Measurements from ENCODE around the gene MGAT3.

GRCh38 chr22:39452740-39453040, 4.1 kb upstream of the MGAT3 start:
- TF ChIP-seq CTCF (conservative IDR thresholded peaks at IDR 0.05 in 1 of 2, IDR thresholded peaks at IDR 0.05 in 1 of 2; ENCODE audit: extremely low read depth in 1 of 2, insufficient read depth in 1 of 2, low read depth in 1 of 2, low read length in 2 of 2) (no peak), EZH2 (IDR thresholded peaks at IDR 0.05; ENCODE audit: borderline replicate concordance, low read length) (no peak)

Measured in mammary epithelial cell (primary cell).